HG03039 (cell line): ENCODE results near the gene CC2D1A.

Experiments
- ATAC-seq: cut with Tn5 transposase; IDR thresholded peaks from one replicate; pipeline ENCODE4 v1.9.1; 2021; ENCODE audit warnings: mild to moderate bottlenecking, moderate library complexity; ENCODE audit not compliant: unreplicated experiment

Gene CC2D1A

GRCh38 chr19:13932911-13933393 lies 27.0 kb downstream of the CC2D1A start:
- ATAC-seq: no peak

- no peak for ATAC-seq
Observed at GRCh38 chr19:13934785-13935109, 28.7 kb downstream of the CC2D1A start.

- no peak for ATAC-seq
Observed at GRCh38 chr19:13935765-13936510, 29.9 kb downstream of the CC2D1A start.

- ATAC-seq: no peak
Observed at GRCh38 chr19:13937479-13938300, 31.7 kb downstream of the CC2D1A start.

GRCh38 chr19:13938301-13939064 lies 32.5 kb downstream of the CC2D1A start, which contains the start of gene PODNL1:
TSS of gene PODNL1 (minus strand) at chr19:13938417. CDS start at chr19:13938181, 236 bp downstream.
- no peak for ATAC-seq

GRCh38 chr19:13942023-13942684 lies 36.2 kb downstream of the CC2D1A start:
- ATAC-seq: no peak

- ATAC-seq: no peak
Observed at GRCh38 chr19:13946414-13946813, 40.4 kb downstream of the CC2D1A start.

- ATAC-seq: no peak
Observed at GRCh38 chr19:13951043-13951442, 45.0 kb downstream of the CC2D1A start.

GRCh38 chr19:13951799-13952153 lies 45.8 kb downstream of the CC2D1A start:
- ATAC-seq: no peak

- ATAC-seq: peak; percentile 92
Observed at GRCh38 chr19:13952154-13952930, 46.3 kb downstream of the CC2D1A start, which contains the start of gene DCAF15. TSS of gene DCAF15 (plus strand) at chr19:13952509. CDS start at chr19:13952513, 4 bp downstream.

GRCh38 chr19:13952931-13953531 lies 47.0 kb downstream of the CC2D1A start:
- no peak for ATAC-seq

- no peak for ATAC-seq
Observed at GRCh38 chr19:13954185-13954584, 48.2 kb downstream of the CC2D1A start.

- no peak for ATAC-seq
Observed at GRCh38 chr19:13955662-13956364, 49.8 kb downstream of the CC2D1A start.

GRCh38 chr19:13956365-13956744 lies 50.4 kb downstream of the CC2D1A start:
- no peak for ATAC-seq

GRCh38 chr19:13957051-13957450 lies 51.0 kb downstream of the CC2D1A start:
- no peak for ATAC-seq

GRCh38 chr19:13958043-13958442 lies 52.0 kb downstream of the CC2D1A start:
- no peak for ATAC-seq

GRCh38 chr19:13959141-13959961 lies 53.4 kb downstream of the CC2D1A start:
- ATAC-seq: no peak
